SU-DHL-6 (cell line): Measurements from ENCODE around the gene SDK2.

ENCODE experiments used
- CTCF ChIP-seq: fragments of 200-600 bp; sonication (generic); IDR thresholded peaks from one replicate; pipeline ENCODE4 v1.5.1; 2017; ENCODE audit warnings: antibody characterized with exemption, mild to moderate bottlenecking, low read length, moderate library complexity; ENCODE audit not compliant: insufficient read depth, poor library complexity, severe bottlenecking
- EZH2phosphoT487 ChIP-seq: fragments of 200-600 bp; sonication (generic), shearing (Covaris generic); conservative IDR thresholded peaks from 2 replicates; pipeline ENCODE4 v1.6.1; 2018; ENCODE audit warnings: mild to moderate bottlenecking, antibody characterized with exemption, low read length, moderate library complexity, mixed read lengths

GRCh38 chr17:73562896-73563295 lies 81.3 kb downstream of the SDK2 start:
- TF ChIP-seq CTCF, result no peak
- no peak for TF ChIP-seq EZH2phosphoT487
